K562 (cell line): ENCODE results near the gene ADIPOQ. TPM values are rescaled to one million over a fixed set of nuclear protein-coding genes. Genes with fewer than 3 reads are reported as not detected.
A peak's percentile ranks its signal among the peaks of the same experiment; 100 is the strongest.

Source experiments
- EP400 ChIP-seq: fragments of 450-650 bp; IDR thresholded peaks from 2 replicates; pipeline ENCODE4 v1.6.1; 2017; ENCODE audit warnings: antibody characterized with exemption, mild to moderate bottlenecking, moderate library complexity
- GABPA ChIP-seq: fragments of 200-800 bp; sonication (Bioruptor generic); conservative IDR thresholded peaks from 2 replicates; pipeline ENCODE4 v1.6.1; 2016; ENCODE audit warnings: low read depth, missing genetic modification characterization, missing compliant biosample characterization
- MAFF ChIP-seq: IDR thresholded peaks from 2 replicates; pipeline ENCODE4 v1.6.1; 2012; ENCODE audit warnings: low read length, improper control_type of control experiment
- MIER1 ChIP-seq: fragments of 450-650 bp; IDR thresholded peaks from 2 replicates; pipeline ENCODE4 v1.6.1; 2016; ENCODE audit warnings: antibody characterized with exemption, mild to moderate bottlenecking, low read depth
- MLLT1 ChIP-seq, 2 experiments: fragments of 450-650 bp; IDR thresholded peaks; 2 replicates each; pipeline ENCODE4 v1.6.1; 2016
- MYC ChIP-seq, 2 experiments: fragments of 250-450 bp in 1 of 2; sonication (Bioruptor Pico) in 1 of 2; IDR thresholded peaks; 2 replicates each; pipeline versions ENCODE4 v1.5.1 to v1.6.1; 2012 to 2021; ENCODE audit warnings: low read depth in 2 of 2, borderline replicate concordance in 1 of 2, improper control_type of control experiment in 1 of 2, low read length in 1 of 2, mild to moderate bottlenecking in 1 of 2, moderate library complexity in 1 of 2
- RBFOX2 ChIP-seq: fragments of 200-400 bp; formaldehyde crosslinking; IDR thresholded peaks from 2 replicates; pipeline ENCODE4 v1.6.1; 2017; ENCODE audit warnings: low read depth, mild to moderate bottlenecking, low read length, moderate library complexity
- SREBF1 ChIP-seq: fragments of 150-350 bp; IDR thresholded peaks from 2 replicates; pipeline ENCODE4 v1.6.1; 2014; ENCODE audit warnings: antibody characterized with exemption, low read depth, low read length, borderline replicate concordance
- TEAD4 ChIP-seq, 2 experiments: sonication (generic) in 1 of 2; formaldehyde crosslinking in 1 of 2; IDR thresholded peaks; 2 replicates each; pipeline versions ENCODE4 v1.6.1 to v1.8.0; 2012 to 2022; ENCODE audit warnings: borderline replicate concordance in 1 of 2, inconsistent platforms in 1 of 2, low read length in 1 of 2, mild to moderate bottlenecking in 1 of 2, missing genetic modification reagents in 1 of 2
- ZNF592 ChIP-seq: fragments of 450-650 bp; IDR thresholded peaks from 2 replicates; pipeline ENCODE4 v1.6.1; 2017; ENCODE audit warnings: antibody characterized with exemption, mild to moderate bottlenecking
- polyA plus RNA-seq, 8 experiments: library from polyadenylated mRNA; depleted of rRNA in 4 of 8; stranded (reverse) in 5 of 8; unstranded in 3 of 8; fragments of >200 nt; fragmentation: Nextera tagmentation in 2 of 8; fragmentation: Illumina TruSeq in 1 of 8; extraction: Ambion mirVana in 2 of 8; extraction: Trizol in 1 of 8; gene quantifications; 2 replicates each; pipeline versions ENCODE4 v1.2.1 to v1.2.3, GENCODE V29; 2011 to 2014; ENCODE audit warnings: inconsistent platforms in 1 of 8, missing spikeins in 1 of 8
- total RNA-seq, 7 experiments: library from RNA; depleted of rRNA in 6 of 7; stranded (reverse); fragments of >200 nt in 6 of 7; fragmentation: Illumina TruSeq in 2 of 7; extraction: Trizol in 2 of 7; gene quantifications; 2 replicates each; pipeline versions ENCODE4 v1.2.1 to v1.2.3, GENCODE V29; 2011 to 2021; ENCODE audit warnings: low replicate concordance in 1 of 7

The ADIPOQ gene
- total and polyA plus RNA-seq, 9 of the 15 experiments (the other 6 are each of a cell fraction or from before 2014, with no cell fraction given), result 0.01 to 0.04 (median 0.03) TPM; not detected in 4

- TF ChIP-seq SREBF1 (no peak), TEAD4 (IDR thresholded peaks at IDR 0.05; ENCODE audit: low read length) (peak; percentile 22; the same call in 1 of the 2 replicates), TEAD4 (CRISPR knock-in tag; IDR thresholded peaks at IDR 0.05; ENCODE audit: borderline replicate concordance) (no peak), MLLT1 (IDR thresholded peaks at IDR 0.05) (no peak), MAFF (no peak), MIER1 (no peak), MYC (IDR thresholded peaks at IDR 0.05; ENCODE audit: low read depth, low read length) (0 out of 2 replicates have a peak, but pooled peaks have one; percentile 43), MYC (CRISPR knock-in tag; IDR thresholded peaks at IDR 0.05; ENCODE audit: borderline replicate concordance, low read depth) (no peak), EP400 (peak; percentile 50), GABPA (tag) (0 out of 2 replicates have a peak, but pooled peaks have one; percentile 24), ZNF592 (peak; percentile 72; the same call in 1 of the 2 replicates), RBFOX2 (peak; percentile 45)
Measured at GRCh38 chr3:186901135-186901734, 58.7 kb downstream of the ADIPOQ start (continued).
